ENCODE measurements around the gene AKAP12. TPM values are rescaled to one million over a fixed set of nuclear protein-coding genes. Genes with fewer than 3 reads are reported as not detected.

Gene AKAP12, protein sequence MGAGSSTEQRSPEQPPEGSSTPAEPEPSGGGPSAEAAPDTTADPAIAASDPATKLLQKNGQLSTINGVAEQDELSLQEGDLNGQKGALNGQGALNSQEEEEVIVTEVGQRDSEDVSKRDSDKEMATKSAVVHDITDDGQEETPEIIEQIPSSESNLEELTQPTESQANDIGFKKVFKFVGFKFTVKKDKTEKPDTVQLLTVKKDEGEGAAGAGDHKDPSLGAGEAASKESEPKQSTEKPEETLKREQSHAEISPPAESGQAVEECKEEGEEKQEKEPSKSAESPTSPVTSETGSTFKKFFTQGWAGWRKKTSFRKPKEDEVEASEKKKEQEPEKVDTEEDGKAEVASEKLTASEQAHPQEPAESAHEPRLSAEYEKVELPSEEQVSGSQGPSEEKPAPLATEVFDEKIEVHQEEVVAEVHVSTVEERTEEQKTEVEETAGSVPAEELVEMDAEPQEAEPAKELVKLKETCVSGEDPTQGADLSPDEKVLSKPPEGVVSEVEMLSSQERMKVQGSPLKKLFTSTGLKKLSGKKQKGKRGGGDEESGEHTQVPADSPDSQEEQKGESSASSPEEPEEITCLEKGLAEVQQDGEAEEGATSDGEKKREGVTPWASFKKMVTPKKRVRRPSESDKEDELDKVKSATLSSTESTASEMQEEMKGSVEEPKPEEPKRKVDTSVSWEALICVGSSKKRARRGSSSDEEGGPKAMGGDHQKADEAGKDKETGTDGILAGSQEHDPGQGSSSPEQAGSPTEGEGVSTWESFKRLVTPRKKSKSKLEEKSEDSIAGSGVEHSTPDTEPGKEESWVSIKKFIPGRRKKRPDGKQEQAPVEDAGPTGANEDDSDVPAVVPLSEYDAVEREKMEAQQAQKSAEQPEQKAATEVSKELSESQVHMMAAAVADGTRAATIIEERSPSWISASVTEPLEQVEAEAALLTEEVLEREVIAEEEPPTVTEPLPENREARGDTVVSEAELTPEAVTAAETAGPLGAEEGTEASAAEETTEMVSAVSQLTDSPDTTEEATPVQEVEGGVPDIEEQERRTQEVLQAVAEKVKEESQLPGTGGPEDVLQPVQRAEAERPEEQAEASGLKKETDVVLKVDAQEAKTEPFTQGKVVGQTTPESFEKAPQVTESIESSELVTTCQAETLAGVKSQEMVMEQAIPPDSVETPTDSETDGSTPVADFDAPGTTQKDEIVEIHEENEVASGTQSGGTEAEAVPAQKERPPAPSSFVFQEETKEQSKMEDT (N-terminal part only)
- 81.3 to 123 TPM (median 121 TPM) in 5 replicates for total RNA-seq (2022; extraction: Qiagen RNA extraction; ENCODE audit: low read depth)

DNA sequence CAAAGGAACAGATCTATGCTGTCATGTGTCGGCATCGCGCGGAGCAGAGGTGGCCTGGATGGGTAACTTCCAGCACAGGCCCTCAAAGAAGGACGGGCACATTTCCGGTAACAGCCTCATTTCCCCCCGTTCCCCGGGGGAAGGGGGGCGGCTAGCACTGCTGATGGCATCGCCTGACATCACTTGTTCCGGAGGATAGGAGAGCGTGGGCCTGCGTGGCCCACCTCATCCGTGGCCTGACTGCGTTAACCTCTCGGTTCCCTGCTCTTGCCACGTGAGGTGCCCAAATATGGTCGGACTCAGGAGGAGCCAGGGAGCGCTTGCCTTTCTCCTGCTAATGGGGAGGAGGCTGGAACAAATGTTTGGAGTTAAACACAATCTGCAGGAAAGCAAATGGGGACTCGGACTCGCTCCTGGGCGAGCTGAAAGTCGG, at the start of gene AKAP12:
Gene AKAP12, plus strand, starts transcription at position 365 of the 433 bp plus-strand sequence. CDS start 596 bp downstream, outside the sequence.

DNA sequence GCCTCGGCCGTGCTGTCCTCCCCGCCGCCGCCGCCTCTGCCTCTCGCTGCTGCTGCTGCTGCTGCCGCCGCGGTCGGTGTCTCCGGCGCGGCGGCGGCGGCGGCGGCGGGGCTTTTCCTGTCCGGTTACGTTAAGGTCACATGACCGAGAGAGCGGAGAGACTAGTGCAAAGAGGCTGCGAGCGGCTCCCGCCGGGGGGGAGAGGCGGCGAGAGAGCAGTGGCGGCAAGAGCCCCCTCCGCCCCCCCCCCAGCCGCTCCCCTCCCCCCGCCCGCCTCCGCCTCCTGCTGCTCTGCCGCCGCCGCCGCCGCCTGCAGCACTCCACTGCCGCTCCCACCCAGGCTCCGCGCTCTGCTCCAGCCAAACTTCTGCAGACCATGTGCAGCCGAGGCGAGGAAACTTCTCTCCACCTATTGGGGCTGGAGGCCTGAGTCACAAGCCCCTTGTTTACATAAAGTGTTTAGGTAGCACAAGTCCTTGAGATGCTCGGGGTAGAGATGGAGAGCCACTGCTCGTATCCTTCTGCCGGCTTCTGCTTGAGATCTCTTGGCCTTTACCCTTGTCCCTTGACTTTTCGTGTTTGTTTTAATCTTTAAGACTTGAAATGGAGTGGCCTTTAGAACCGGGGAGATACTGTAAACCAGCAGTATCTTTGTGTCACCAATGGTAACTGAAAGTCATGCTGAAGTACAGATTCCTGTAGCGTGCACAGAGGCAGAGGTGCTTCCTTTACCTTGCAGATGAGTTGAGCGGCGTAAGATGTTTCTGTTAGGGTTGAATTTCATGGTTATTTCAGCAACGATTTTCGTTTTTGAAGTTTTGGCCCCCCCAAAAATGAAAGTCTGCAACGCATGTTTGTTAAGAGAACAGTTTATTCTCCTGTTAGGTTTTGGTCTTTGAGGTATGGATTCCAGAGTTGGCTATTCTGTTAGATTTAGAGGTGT, 152.0 kb downstream of the AKAP12 start, which contains the start of gene ZBTB2:
Gene ZBTB2, minus strand, starts transcription at position 89 of the 943 bp plus-strand sequence. CDS start 17,922 bp downstream, outside the sequence.

Other genes starting within 250 kb of the AKAP12 start
- gene ZBTB2, start 151.6 kb downstream of the AKAP12 start, total RNA-seq (2022; extraction: Qiagen RNA extraction; ENCODE audit: low read depth) = 15.8 to 18.1 TPM (median 16.9 TPM) in 5 replicates
- gene RMND1, start 212.2 kb downstream of the AKAP12 start, total RNA-seq (2022; extraction: Qiagen RNA extraction; ENCODE audit: low read depth) = 11.8 to 13.8 TPM (median 12.7 TPM) in 5 replicates